Adrenal gland (tissue), 12 donors: ENCODE measurements around the gene PRAF2. TPM values are rescaled to one million over a fixed set of nuclear protein-coding genes. Genes with fewer than 3 reads are reported as not detected.

Experiments
- DNase-seq, 7 donors: peaks; one replicate each; pipeline ENCODE4 v3.0.0-alpha.2; 2019 to 2020
- H3K27ac ChIP-seq, 5 donors: fragments of 200-600 bp; sonication (generic) in 4 of 5; 1 replicate in 3 of 5; 2 replicates in 2 of 5; pipeline versions ENCODE4 v1.5.1 to v1.8.0; 2016 to 2020; ENCODE audit warnings: mild to moderate bottlenecking in 1 of 5
- H3K27me3 ChIP-seq: fragments of 200-600 bp; 2 replicates; pipeline ENCODE4 v1.8.0; 2021
- H3K36me3 ChIP-seq, 2 donors: fragments of 200-600 bp; replicated peaks in 1 of 2; 1 replicate in 1 of 2; 2 replicates in 1 of 2; pipeline versions ENCODE4 v1.5.1 to v1.8.0; 2018 to 2022
- H3K4me1 ChIP-seq, 2 donors: fragments of 200-600 bp; replicated peaks in 1 of 2; 1 replicate in 1 of 2; 2 replicates in 1 of 2; pipeline versions ENCODE4 v1.5.1 to v1.8.0; 2018 to 2021
- H3K4me3 ChIP-seq, 4 donors: fragments of 200-600 bp; sonication (generic) in 3 of 4; one replicate each; pipeline ENCODE4 v1.5.1; 2016 to 2018
- H3K9me3 ChIP-seq, 3 donors: fragments of 200-600 bp; sonication (generic) in 1 of 3; replicated peaks in 1 of 3; 1 replicate in 2 of 3; 2 replicates in 1 of 3; pipeline versions ENCODE4 v1.5.1 to v1.8.0; 2016 to 2021
- CTCF ChIP-seq, 6 experiments: fragments of 450-650 bp in 4 of 6; fragments of 200-600 bp in 2 of 6; sonication (generic) in 1 of 6; IDR thresholded peaks; 1 replicate in 5 of 6; 2 replicates in 1 of 6; pipeline versions ENCODE4 v1.5.1 to v1.8.0; 2016 to 2021; ENCODE audit warnings: antibody characterized with exemption in 6 of 6, mild to moderate bottlenecking in 2 of 6, moderate library complexity in 1 of 6
- POLR2A ChIP-seq, 2 donors: fragments of 450-650 bp; IDR thresholded peaks; one replicate each; pipeline ENCODE4 v1.6.1; 2017; ENCODE audit warnings: antibody characterized with exemption in 2 of 2, mild to moderate bottlenecking in 2 of 2, moderate library complexity in 1 of 2
- WGBS, 4 donors: extraction: QIAGEN DNeasy Blood & Tissue Kit in 2 of 4; methylation state at CpG; one replicate each; pipeline versions ENCODE4 v1.1.5 to v1.1.7; 2013 to 2017; 5-methylcytosine and 5-hydroxymethylcytosine counted together
- intact Hi-C, 2 donors: fragments of 100-400 bp; cut with DNase I; formaldehyde crosslinking; loops; one replicate each; pipeline versions ENCODE4 v1.14.1 to v1.15.0; 2022 to 2023
- polyA plus RNA-seq, 3 donors: library from polyadenylated mRNA; stranded (reverse); fragments of 200-250 nt in 2 of 3; fragments of 350-450 nt in 1 of 3; fragmentation: Illumina TruSeq in 1 of 3; extraction: RNeasy Lipid Tissue Mini Kit (QIAGEN cat#74804) in 1 of 3; gene quantifications; one replicate each; pipeline ENCODE4 v1.2.3, GENCODE V29; 2013 to 2014
- total RNA-seq, 9 donors: library from RNA; depleted of rRNA in 4 of 9; stranded (reverse); fragments of >200 nt in 4 of 9; fragments of 120-200 nt in 1 of 9; fragmentation: NEBNext Ultra II Directional in 1 of 9; extraction: Animal tissue kit (Norgen Biotek cat#: 25700) in 1 of 9; gene quantifications; one replicate each; pipeline versions ENCODE4 v1.1.0 to v1.2.4, GENCODE V29; 2013 to 2023
- donor health status: healthy with polysubstance abuse.
- donor health status: Bipolar disorder and iron deficiency.
- donor health status: DM: yes; HTN: yes; CAD: no.
- donor health status: DM: no; HTN: no; CAD: no.
- donor health status: DM: no; HTN: no; CAD: no.
- donor health status: DM: yes; HTN: yes; CAD: no.

PRAF2 gene
- total and polyA plus RNA-seq, 12 donors, result 9.7 to 100 (median 37.3) TPM

- TF ChIP-seq CTCF (IDR thresholded peaks at IDR 0.05) (peak; percentile 23 to 62 (median 58)), POLR2A (IDR thresholded peaks at IDR 0.05) (peak; percentile 62 to 83)
- H3K4me1 ChIP-seq, result peaks cover 9% of the 10 kb centered on the region in 2 donors
- intact Hi-C loops, result loop anchor here in 1 of 2 donors (10.0 kb wide), 1 partner anchor 69 kb away; the partner anchor contains the start of gene KCND1
- H3K27ac ChIP-seq, result peak within 1 kb of the TSS; percentile 59 to 99 (median 96)
- no peaks in the 10 kb centered on the region for H3K27me3 ChIP-seq
- WGBS, 4 donors, result 0 to 42% (median 16%) methylated on average over 15 to 67 of the region's 67 CpGs
- peak within 1 kb of the TSS; percentile 54 to 82 (median 58) for H3K4me3 ChIP-seq
- H3K36me3 ChIP-seq, result peaks cover 0 to 11% of the 10 kb centered on the region in 2 donors
- DNase-seq, result peak; percentile 95 to 100 (median 99)
- no peaks in the 10 kb centered on the region for H3K9me3 ChIP-seq
Observed at GRCh38 chrX:49043220-49043986, 30.4 kb downstream of the PRAF2 start, which contains the start of gene TFE3. Gene TFE3 (minus strand): TSS chrX:49043357. CDS start chrX:49043226, 131 bp downstream.

- intact Hi-C loops, result loop anchor here in 1 of 2 donors (10.0 kb wide), 1 partner anchor 68 kb away; the partner anchor contains the start of gene KCND1
- WGBS, 4 donors, result 0 to 48% (median 14%) methylated on average over 2 to 29 of the region's 29 CpGs
Observed at GRCh38 chrX:49042581-49043219, 31.1 kb downstream of the PRAF2 start.

GRCh38 chrX:49041744-49042580 is 31.8 kb downstream of the PRAF2 start:
- intact Hi-C loops, result loop anchor here in 1 of 2 donors (10.0 kb wide), 1 partner anchor 67 kb away; the partner anchor contains the start of gene KCND1
- Histone ChIP-seq H3K27me3 (no peaks in the 10 kb centered on the region), H3K4me1 (peaks cover 9% of the 10 kb centered on the region in 2 donors), H3K9me3 (no peaks in the 10 kb centered on the region), H3K27ac (peak overlapping the region; percentile 85 to 99 (median 96)), H3K4me3 (peak overlapping the region in 3 of 4 donors; percentile 54 to 82 (median 56)), H3K36me3 (peaks cover 0 to 26% of the 10 kb centered on the region in 2 donors)
- TF ChIP-seq POLR2A (IDR thresholded peaks at IDR 0.05) (peak in 1 of 2 donors; percentile 41), CTCF (IDR thresholded peaks at IDR 0.05) (no peak)
- DNase-seq, result peak in 3 of 7 donors; percentile 29 to 37 (median 35)
- 0 to 26% (median 12%) methylated on average over 6 to 10 of the region's 10 CpGs for WGBS, 4 donors

More at GRCh38 chrX:49042581-49043219, 31.1 kb downstream of the PRAF2 start:
- H3K36me3 ChIP-seq, result peaks cover 0 to 18% of the 10 kb centered on the region in 2 donors
- no peaks in the 10 kb centered on the region for H3K9me3 ChIP-seq
- peak overlapping the region; percentile 54 to 82 (median 58) for H3K4me3 ChIP-seq
- peaks cover 9% of the 10 kb centered on the region in 2 donors for H3K4me1 ChIP-seq
- H3K27ac ChIP-seq, result peak overlapping the region; percentile 59 to 99 (median 96)
- TF ChIP-seq POLR2A (IDR thresholded peaks at IDR 0.05) (no peak), CTCF (IDR thresholded peaks at IDR 0.05) (no peak)
- DNase-seq, result peak in 2 of 7 donors; percentile 27 to 58
- no peaks in the 10 kb centered on the region for H3K27me3 ChIP-seq
